Measurements from ENCODE around the gene USP43.

The USP43 gene

GRCh38 chr17:9677896-9678295 lies 32.6 kb downstream of the USP43 start:
- no peak for DNase-seq (ENCODE audit: low read depth, low spot score)
- POLR2A ChIA-PET: no interaction called here
- TF ChIP-seq, protein P1, sequence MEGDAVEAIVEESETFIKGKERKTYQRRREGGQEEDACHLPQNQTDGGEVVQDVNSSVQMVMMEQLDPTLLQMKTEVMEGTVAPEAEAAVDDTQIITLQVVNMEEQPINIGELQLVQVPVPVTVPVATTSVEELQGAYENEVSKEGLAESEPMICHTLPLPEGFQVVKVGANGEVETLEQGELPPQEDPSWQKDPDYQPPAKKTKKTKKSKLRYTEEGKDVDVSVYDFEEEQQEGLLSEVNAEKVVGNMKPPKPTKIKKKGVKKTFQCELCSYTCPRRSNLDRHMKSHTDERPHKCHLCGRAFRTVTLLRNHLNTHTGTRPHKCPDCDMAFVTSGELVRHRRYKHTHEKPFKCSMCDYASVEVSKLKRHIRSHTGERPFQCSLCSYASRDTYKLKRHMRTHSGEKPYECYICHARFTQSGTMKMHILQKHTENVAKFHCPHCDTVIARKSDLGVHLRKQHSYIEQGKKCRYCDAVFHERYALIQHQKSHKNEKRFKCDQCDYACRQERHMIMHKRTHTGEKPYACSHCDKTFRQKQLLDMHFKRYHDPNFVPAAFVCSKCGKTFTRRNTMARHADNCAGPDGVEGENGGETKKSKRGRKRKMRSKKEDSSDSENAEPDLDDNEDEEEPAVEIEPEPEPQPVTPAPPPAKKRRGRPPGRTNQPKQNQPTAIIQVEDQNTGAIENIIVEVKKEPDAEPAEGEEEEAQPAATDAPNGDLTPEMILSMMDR (IDR thresholded peaks at IDR 0.05; ENCODE audit: insufficient read depth, low read length, missing control alignments): no peak
- CTCF ChIA-PET: interaction anchor here (1.5 kb wide), 1 partner anchor 101 kb away, joined by 3 read pairs; no protein-coding TSS in a partner anchor
- H3K4me3 ChIP-seq (ENCODE audit: low read depth, low read length): no peak overlapping the region

DNA sequence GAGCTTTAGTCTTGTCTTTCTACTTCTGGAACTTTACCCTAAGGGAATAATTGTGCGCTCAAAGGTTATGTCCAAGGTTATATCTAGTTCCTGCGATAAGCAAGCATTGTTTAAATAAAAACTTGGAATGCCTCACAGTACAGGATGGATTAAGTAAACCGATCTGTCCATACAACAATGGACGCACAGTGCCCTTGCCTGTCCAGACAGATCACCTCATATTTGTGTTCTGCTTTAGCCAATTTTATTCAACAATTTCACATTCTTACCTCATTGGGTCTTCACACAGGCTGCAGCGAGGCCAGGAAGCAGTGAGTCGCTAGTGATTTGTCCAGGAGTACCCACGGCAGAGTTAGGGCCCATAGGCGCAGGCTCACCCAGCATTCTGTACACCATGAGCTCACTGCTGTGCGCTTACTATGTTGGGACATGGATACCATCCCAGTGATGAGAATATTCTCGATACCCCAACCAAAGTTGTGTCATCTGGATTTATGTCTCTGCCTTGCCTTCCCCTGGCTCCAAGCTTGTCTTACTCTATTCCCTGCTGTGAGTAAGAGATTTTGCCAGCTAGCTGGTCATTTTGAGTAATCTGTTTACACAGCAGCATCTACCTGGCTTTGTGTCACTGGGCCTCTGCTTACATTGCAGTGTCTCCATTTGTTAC lies 39.8 kb downstream of the USP43 start:
- no peak for DNase-seq (ENCODE audit: low read depth, low spot score)
- ChIA-PET CTCF (interaction anchor here (0.6 kb wide), 1 partner anchor 57 kb away, joined by 6 read pairs; no protein-coding TSS in a partner anchor), POLR2A (no interaction called here)
- TF ChIP-seq, protein P1 (IDR thresholded peaks at IDR 0.05; ENCODE audit: insufficient read depth, low read length, missing control alignments): no peak
- H3K4me3 ChIP-seq (ENCODE audit: low read depth, low read length): no peak overlapping the region

- no peak for DNase-seq (ENCODE audit: low read depth, low spot score)
- CTCF ChIA-PET: no interaction called here
- TF ChIP-seq, protein P1 (IDR thresholded peaks at IDR 0.05; ENCODE audit: insufficient read depth, low read length, missing control alignments): no peak
- POLR2A ChIA-PET: no interaction called here
- H3K4me3 ChIP-seq (ENCODE audit: low read depth, low read length): no peak overlapping the region
Observed at GRCh38 chr17:9693755-9694154, 48.4 kb downstream of the USP43 start.

DNA sequence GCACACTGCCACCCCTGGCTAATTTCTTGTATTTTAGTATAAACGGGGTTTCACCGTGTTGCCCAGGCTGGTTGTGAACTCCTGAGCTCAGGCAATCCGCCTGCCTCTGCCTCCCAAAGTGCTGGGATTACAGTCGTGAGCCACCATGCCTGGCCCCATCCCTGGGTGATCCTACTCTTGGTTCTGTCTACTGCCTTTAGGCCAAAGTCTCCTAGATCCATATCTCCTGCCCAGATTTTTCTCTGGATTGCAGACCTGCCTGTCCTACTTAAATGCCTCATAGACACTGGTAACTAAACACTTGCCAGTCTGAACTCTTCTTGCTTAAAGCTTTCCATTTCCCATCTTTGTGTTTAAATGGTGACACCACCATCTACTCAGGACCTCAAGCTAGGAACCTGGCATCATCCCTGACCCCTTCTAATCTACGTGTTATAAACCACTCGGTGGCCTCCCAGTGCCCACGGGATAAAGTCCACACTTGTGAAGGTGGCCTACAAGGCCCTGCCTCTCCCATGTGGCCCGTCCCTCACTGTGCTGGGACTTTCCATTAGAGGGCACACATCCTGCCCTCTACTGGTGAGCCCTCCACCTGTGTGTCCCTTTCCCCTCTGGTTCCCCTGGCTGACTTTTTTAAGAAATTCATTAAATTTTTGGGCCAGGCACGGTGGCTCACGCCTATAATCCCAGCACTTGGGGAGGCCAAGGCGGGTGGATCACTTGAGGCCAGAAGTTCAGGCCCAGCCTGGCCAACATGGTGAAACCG lies 51.1 kb downstream of the USP43 start:
- TF ChIP-seq, protein P1 (IDR thresholded peaks at IDR 0.05; ENCODE audit: insufficient read depth, low read length, missing control alignments): no peak
- ChIA-PET CTCF (no interaction called here), POLR2A (no interaction called here)
- DNase-seq (ENCODE audit: low read depth, low spot score): no peak
- H3K4me3 ChIP-seq (ENCODE audit: low read depth, low read length): no peak overlapping the region

DNA sequence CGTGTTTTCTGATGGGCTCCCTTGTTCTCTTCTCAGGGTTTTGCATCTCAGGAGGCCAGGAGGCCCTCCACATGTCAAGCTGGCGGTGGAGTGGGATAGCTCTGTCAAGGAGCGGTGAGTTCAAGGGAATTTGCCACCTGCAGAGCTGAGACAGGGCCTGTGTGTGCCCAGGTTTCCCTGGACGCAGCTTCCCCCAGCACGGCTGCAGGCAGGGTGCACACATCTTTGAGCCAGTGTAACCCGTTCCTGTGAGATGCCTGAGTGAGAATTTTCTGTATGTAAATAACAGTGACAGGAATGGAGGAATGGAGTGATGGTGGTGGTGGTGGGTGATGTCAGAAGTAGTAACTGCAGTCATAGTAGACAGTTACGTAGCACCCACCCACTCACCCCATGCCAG lies 54.8 kb downstream of the USP43 start:
- H3K4me3 ChIP-seq (ENCODE audit: low read depth, low read length): no peak overlapping the region
- POLR2A ChIA-PET: no interaction called here
- DNase-seq (ENCODE audit: low read depth, low spot score): no peak
- CTCF ChIA-PET: no interaction called here
- TF ChIP-seq, protein P1 (IDR thresholded peaks at IDR 0.05; ENCODE audit: insufficient read depth, low read length, missing control alignments): no peak

DNA sequence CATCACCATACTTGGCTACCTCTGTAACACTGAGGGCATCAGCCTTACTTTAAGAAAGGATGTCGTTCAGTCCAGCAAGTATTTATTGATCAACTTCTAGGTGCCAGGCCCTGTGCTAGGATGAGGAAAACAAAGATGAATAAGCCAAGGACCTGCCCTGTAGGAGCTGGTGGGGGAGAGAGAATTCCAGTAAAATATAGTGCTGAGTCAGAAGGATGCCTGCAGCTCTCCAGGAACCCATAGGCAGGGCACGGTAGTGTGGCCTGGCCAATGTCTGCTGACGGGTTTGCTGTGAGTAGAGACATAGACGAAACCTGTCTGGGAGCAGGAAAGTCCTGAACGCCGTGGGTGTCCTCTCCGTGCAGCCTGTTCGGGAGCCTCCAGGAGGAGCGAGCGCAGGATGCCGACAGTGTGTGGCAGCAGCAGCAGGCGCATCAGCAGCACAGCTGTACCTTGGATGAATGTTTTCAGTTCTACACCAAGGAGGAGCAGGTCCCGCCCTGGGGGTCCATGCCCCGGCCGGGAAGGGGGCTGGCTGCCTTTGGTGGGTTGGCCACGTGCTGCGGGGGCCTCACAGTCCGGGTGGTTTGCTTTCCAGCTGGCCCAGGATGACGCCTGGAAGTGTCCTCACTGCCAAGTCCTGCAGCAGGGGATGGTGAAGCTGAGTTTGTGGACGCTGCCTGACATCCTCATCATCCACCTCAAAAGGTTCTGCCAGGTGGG lies 55.6 kb downstream of the USP43 start:
- H3K4me3 ChIP-seq (ENCODE audit: low read depth, low read length): no peak overlapping the region
- TF ChIP-seq, protein P1 (IDR thresholded peaks at IDR 0.05; ENCODE audit: insufficient read depth, low read length, missing control alignments): no peak
- CTCF ChIA-PET: no interaction called here
- POLR2A ChIA-PET: interaction anchor here (0.6 kb wide), 1 partner anchor 14 kb away, joined by 3 read pairs; no protein-coding TSS in a partner anchor
- DNase-seq (ENCODE audit: low read depth, low spot score): no peak
